H9 (cell line): Measurements from ENCODE around the gene GSX2. TPM values are rescaled to one million over a fixed set of nuclear protein-coding genes. Genes with fewer than 3 reads are reported as not detected.
A peak's percentile ranks its signal among the peaks of the same experiment; 100 is the strongest.

ENCODE experiments used
- DNase-seq: peaks from one replicate; pipeline ENCODE4 v3.0.0-alpha.2; 2017
- H2AFZ ChIP-seq: one replicate; pipeline ENCODE4 v1.6.1; 2013; ENCODE audit warnings: mild to moderate bottlenecking, low read length, control low read depth, moderate library complexity
- H2AK5ac ChIP-seq: 2 replicates; pipeline ENCODE4 v1.6.1; 2013; ENCODE audit warnings: low read length, control low read depth, mixed read lengths; ENCODE audit not compliant: insufficient read length
- H2BK120ac ChIP-seq: one replicate; pipeline ENCODE4 v1.6.1; 2013; ENCODE audit warnings: low read depth, mild to moderate bottlenecking, low read length, control low read depth, inconsistent platforms; ENCODE audit not compliant: poor library complexity, severe bottlenecking
- H2BK12ac ChIP-seq: 2 replicates; pipeline ENCODE4 v1.6.1; 2013; ENCODE audit warnings: low read length, control low read depth, mixed read lengths, low read depth; ENCODE audit not compliant: insufficient read length
- H2BK15ac ChIP-seq: 2 replicates; pipeline ENCODE4 v1.6.1; 2013; ENCODE audit warnings: low read depth, low read length, control low read depth
- H2BK20ac ChIP-seq: one replicate; pipeline ENCODE4 v1.6.1; 2013; ENCODE audit warnings: low read depth, mild to moderate bottlenecking, low read length, control low read depth, inconsistent platforms; ENCODE audit not compliant: poor library complexity, severe bottlenecking
- H2BK5ac ChIP-seq: 2 replicates; pipeline ENCODE4 v1.6.1; 2013; ENCODE audit warnings: low read length, control low read depth, mixed read lengths; ENCODE audit not compliant: insufficient read length
- H3K14ac ChIP-seq: 2 replicates; pipeline ENCODE4 v1.6.1; 2013; ENCODE audit warnings: low read length, control low read depth; ENCODE audit not compliant: insufficient read depth
- H3K18ac ChIP-seq: 2 replicates; pipeline ENCODE4 v1.6.1; 2013; ENCODE audit warnings: low read depth, mild to moderate bottlenecking, mixed read lengths, low read length, control low read depth; ENCODE audit not compliant: insufficient read length
- H3K23ac ChIP-seq: 2 replicates; pipeline ENCODE4 v1.6.1; 2013; ENCODE audit warnings: low read length, control low read depth, mixed read lengths, low read depth; ENCODE audit not compliant: insufficient read length
- H3K23me2 ChIP-seq: 2 replicates; pipeline ENCODE4 v1.6.1; 2013; ENCODE audit warnings: low read depth, mild to moderate bottlenecking, mixed read lengths, low read length, control low read depth; ENCODE audit not compliant: insufficient read length, poor library complexity, severe bottlenecking
- H3K27ac ChIP-seq: 2 replicates; pipeline ENCODE4 v1.5.1; 2013; ENCODE audit warnings: low read length, control low read depth, mixed read lengths, low read depth; ENCODE audit not compliant: insufficient read length
- H3K27me3 ChIP-seq: 2 replicates; pipeline ENCODE4 v1.6.1; 2013; ENCODE audit warnings: low read length, control low read depth, inconsistent platforms; ENCODE audit not compliant: insufficient read depth
- H3K4ac ChIP-seq: 2 replicates; pipeline ENCODE4 v1.6.1; 2013; ENCODE audit warnings: low read depth, mild to moderate bottlenecking, control low read depth, inconsistent platforms, low read length, moderate library complexity
- H3K4me1 ChIP-seq: 2 replicates; pipeline ENCODE4 v1.6.1; 2013; ENCODE audit warnings: low read length, control low read depth, inconsistent platforms; ENCODE audit not compliant: insufficient read depth
- H3K4me2 ChIP-seq: 2 replicates; pipeline ENCODE4 v1.6.1; 2013; ENCODE audit warnings: low read length, control low read depth, mixed read lengths; ENCODE audit not compliant: insufficient read length, insufficient read depth
- H3K56ac ChIP-seq: 2 replicates; pipeline ENCODE4 v1.6.1; 2013; ENCODE audit warnings: low read depth, mild to moderate bottlenecking, mixed read lengths, low read length, control low read depth; ENCODE audit not compliant: insufficient read length
- H3K79me1 ChIP-seq: 2 replicates; pipeline ENCODE4 v1.6.1; 2013; ENCODE audit warnings: low read depth, mild to moderate bottlenecking, moderate library complexity, low read length, control low read depth, inconsistent platforms; ENCODE audit not compliant: insufficient read depth, poor library complexity, severe bottlenecking
- H3K79me2 ChIP-seq: 2 replicates; pipeline ENCODE4 v1.6.1; 2013; ENCODE audit warnings: low read length, control low read depth, inconsistent platforms; ENCODE audit not compliant: insufficient read depth
- H3K9ac ChIP-seq: 2 replicates; pipeline ENCODE4 v1.6.1; 2013; ENCODE audit warnings: low read length, control low read depth, mixed read lengths; ENCODE audit not compliant: insufficient read length; ENCODE audit errors: extremely low read depth
- H3K9me3 ChIP-seq: one replicate; pipeline ENCODE4 v1.6.1; 2013; ENCODE audit warnings: low read depth, low read length, inconsistent platforms; ENCODE audit not compliant: control insufficient read depth
- H3T11ph ChIP-seq: one replicate; pipeline ENCODE4 v1.6.1; 2013; ENCODE audit warnings: mild to moderate bottlenecking, low read length, control low read depth, inconsistent platforms
- H4K20me1 ChIP-seq: one replicate; pipeline ENCODE4 v1.6.1; 2013; ENCODE audit not compliant: control insufficient read depth, insufficient read length, insufficient read depth
- H4K5ac ChIP-seq: 2 replicates; pipeline ENCODE4 v1.6.1; 2013; ENCODE audit warnings: low read depth, mild to moderate bottlenecking, mixed read lengths, low read length, control low read depth; ENCODE audit not compliant: insufficient read length
- H4K8ac ChIP-seq: replicated peaks from 2 replicates; pipeline ENCODE4 v1.6.1; 2013; ENCODE audit warnings: low read length, control low read depth, mixed read lengths, low read depth; ENCODE audit not compliant: insufficient read length
- H4K91ac ChIP-seq: 2 replicates; pipeline ENCODE4 v1.6.1; 2013; ENCODE audit warnings: low read depth, mild to moderate bottlenecking, moderate library complexity, mixed read lengths, low read length, control low read depth; ENCODE audit not compliant: insufficient read length
- H3K27ac Mint-ChIP-seq, 3 experiments: 2 replicates in 2 of 3; 3 replicates in 1 of 3; pipeline ENCODE4 v1.8.0; 2020 to 2021; ENCODE audit warnings: mixed read lengths in 3 of 3, mild to moderate bottlenecking in 1 of 3, moderate library complexity in 1 of 3
- H3K27me3 Mint-ChIP-seq: 2 replicates; pipeline ENCODE4 v1.8.0; 2021; ENCODE audit warnings: low read depth, mild to moderate bottlenecking, moderate library complexity, mixed read lengths
- H3K36me3 Mint-ChIP-seq, 3 experiments: 2 replicates in 2 of 3; 3 replicates in 1 of 3; pipeline ENCODE4 v1.8.0; 2020 to 2021; ENCODE audit warnings: low read depth in 3 of 3, mixed read lengths in 3 of 3; ENCODE audit not compliant: insufficient read depth in 1 of 3
- H3K4me1 Mint-ChIP-seq, 2 experiments: 2 replicates each; pipeline ENCODE4 v1.8.0; 2020; ENCODE audit warnings: mixed read lengths in 2 of 2
- H3K4me3 Mint-ChIP-seq, 2 experiments: 2 replicates in 1 of 2; 3 replicates in 1 of 2; pipeline ENCODE4 v1.8.0; 2020 to 2021; ENCODE audit warnings: mild to moderate bottlenecking in 2 of 2, mixed read lengths in 2 of 2, moderate library complexity in 1 of 2
- H3K9me3 Mint-ChIP-seq, 2 experiments: 2 replicates in 1 of 2; 3 replicates in 1 of 2; pipeline ENCODE4 v1.8.0; 2020; ENCODE audit warnings: mild to moderate bottlenecking in 2 of 2, mixed read lengths in 2 of 2, moderate library complexity in 1 of 2
- WGBS: extraction: QIAGEN DNeasy Blood & Tissue Kit; methylation state at CpG from one replicate; pipeline ENCODE4 v1.1.7; 2013; ENCODE audit warnings: missing lambda C conversion rate, low lambda C conversion rate, mixed read lengths; ENCODE audit not compliant: insufficient read length; ENCODE audit errors: extremely low coverage; 5-methylcytosine and 5-hydroxymethylcytosine counted together
- total RNA-seq: library from RNA; stranded (reverse); gene quantifications from 2 replicates; pipeline ENCODE4 v1.2.1, GENCODE V29; 2021
- TF ChIP-seq, protein P1 (sequence below): fragments of 200-600 bp; sonication (generic); conservative IDR thresholded peaks from 3 replicates; pipeline ENCODE4 v1.8.0; 2021; ENCODE audit warnings: antibody characterized with exemption, mild to moderate bottlenecking

The GSX2 gene
- total RNA-seq, 1 experiment from 2014 or later: not detected

DNA sequence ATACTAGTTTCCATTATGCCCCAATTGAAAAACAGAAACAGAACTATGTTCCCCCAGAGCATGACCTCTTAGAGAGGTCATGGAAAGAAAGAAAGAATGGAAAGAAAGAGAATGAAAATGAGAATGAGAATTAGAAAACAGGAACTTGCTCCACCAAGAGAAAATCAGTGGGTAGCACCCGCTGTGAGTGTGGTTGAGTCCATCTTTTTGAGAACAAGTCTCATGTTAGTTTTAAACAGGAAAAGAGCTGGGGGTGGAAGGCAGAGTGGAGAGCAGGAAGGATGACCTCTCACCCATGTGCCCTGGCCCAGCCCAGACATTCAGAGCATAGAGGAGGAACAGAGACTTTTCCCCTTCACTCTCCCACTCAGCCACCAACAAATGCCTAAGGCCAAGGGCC is 4.9 kb downstream of the GSX2 start:
- Histone ChIP-seq H3K79me2 (no peaks in the 10 kb centered on the region), H3K23ac (no peak overlapping the region), H3K14ac (no peak overlapping the region), H4K20me1 (no peaks in the 10 kb centered on the region), H3K18ac (no peak overlapping the region), H3K27me3 (peaks cover 73% of the 10 kb centered on the region), H4K5ac (no peak overlapping the region), H3K9me3 (no peaks in the 10 kb centered on the region), H2BK15ac (no peak overlapping the region; the same call in 1 of the 2 replicates), H4K91ac (no peak overlapping the region), H2BK120ac (no peak overlapping the region), H3K4ac (no peak overlapping the region), H3K23me2 (peaks cover 32% of the 10 kb centered on the region), H3K4me1 (no peaks in the 10 kb centered on the region; the same call in 1 of the 2 replicates), H3K4me2 (no peak overlapping the region), H3T11ph (no peak overlapping the region), H3K79me1 (no peaks in the 10 kb centered on the region), H2AK5ac (no peak overlapping the region), H3K27ac (no peak overlapping the region), H2BK20ac (no peak overlapping the region), H2BK12ac (no peak overlapping the region), H3K9ac (no peak overlapping the region), H3K56ac (no peak overlapping the region), H4K8ac (no peak overlapping the region), H2BK5ac (no peak overlapping the region), H2AFZ (no peak overlapping the region)
- Mint-ChIP-seq H3K4me1 (peaks cover 53 to 75% of the 10 kb centered on the region in 2 experiments), H3K36me3 (0 out of 7 replicates have a peak, but pooled peaks cover 0 to 3% (median 0%) of the 10 kb centered on the region in 3 experiments), H3K27me3 (peaks cover 100% of the 10 kb centered on the region), H3K4me3 (peak overlapping the region in 1 of 2 experiments; percentile 4; a peak in 2 of 5 replicates), H3K9me3 (peaks cover 0 to 6% of the 10 kb centered on the region in 2 experiments; a peak in 1 of 5 replicates), H3K27ac (no peak overlapping the region)
- no peak for DNase-seq
- TF ChIP-seq, protein P1, sequence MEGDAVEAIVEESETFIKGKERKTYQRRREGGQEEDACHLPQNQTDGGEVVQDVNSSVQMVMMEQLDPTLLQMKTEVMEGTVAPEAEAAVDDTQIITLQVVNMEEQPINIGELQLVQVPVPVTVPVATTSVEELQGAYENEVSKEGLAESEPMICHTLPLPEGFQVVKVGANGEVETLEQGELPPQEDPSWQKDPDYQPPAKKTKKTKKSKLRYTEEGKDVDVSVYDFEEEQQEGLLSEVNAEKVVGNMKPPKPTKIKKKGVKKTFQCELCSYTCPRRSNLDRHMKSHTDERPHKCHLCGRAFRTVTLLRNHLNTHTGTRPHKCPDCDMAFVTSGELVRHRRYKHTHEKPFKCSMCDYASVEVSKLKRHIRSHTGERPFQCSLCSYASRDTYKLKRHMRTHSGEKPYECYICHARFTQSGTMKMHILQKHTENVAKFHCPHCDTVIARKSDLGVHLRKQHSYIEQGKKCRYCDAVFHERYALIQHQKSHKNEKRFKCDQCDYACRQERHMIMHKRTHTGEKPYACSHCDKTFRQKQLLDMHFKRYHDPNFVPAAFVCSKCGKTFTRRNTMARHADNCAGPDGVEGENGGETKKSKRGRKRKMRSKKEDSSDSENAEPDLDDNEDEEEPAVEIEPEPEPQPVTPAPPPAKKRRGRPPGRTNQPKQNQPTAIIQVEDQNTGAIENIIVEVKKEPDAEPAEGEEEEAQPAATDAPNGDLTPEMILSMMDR: no peak
- no CpG with 5 or more reads among the region's 1 CpG for whole genome bisulfite sequencing
